ENCODE results near the gene UBE3B.

Gene UBE3B

GRCh38 chr12:109579639-109580038 is 102.2 kb downstream of the UBE3B start:
- DNase-seq, result no peak
- no peak overlapping the region for H2AFZ ChIP-seq (ENCODE audit: insufficient read depth, low read length, poor library complexity)
- no peaks in the 10 kb centered on the region for H3K27me3 ChIP-seq (ENCODE audit: insufficient read depth, low read length)
- WGBS (ENCODE audit: extremely low coverage, insufficient coverage, insufficient read length), result no CpG with 5 or more reads among the region's 7 CpGs
- no peaks in the 10 kb centered on the region for H3K79me1 ChIP-seq (ENCODE audit: low read length)
- no peak overlapping the region for H3K27ac ChIP-seq (ENCODE audit: low read depth, low read length)
- H2BK120ac ChIP-seq (ENCODE audit: insufficient read depth, low read length, poor library complexity), result no peak overlapping the region
- H3K18ac ChIP-seq (ENCODE audit: low read length), result no peak overlapping the region
- peaks cover 1% of the 10 kb centered on the region for H3K79me2 ChIP-seq (ENCODE audit: control insufficient read depth, insufficient read depth, low read length, poor library complexity)
- H4K8ac ChIP-seq (ENCODE audit: low read depth, low read length), result no peak overlapping the region
- no peak overlapping the region for H3K4ac ChIP-seq (ENCODE audit: low read depth, low read length)
- no peak overlapping the region for H2BK5ac ChIP-seq (ENCODE audit: low read depth, low read length, poor library complexity)
- H3K4me1 ChIP-seq (ENCODE audit: control insufficient read depth in 1 of 2, insufficient read depth in 2 of 2, low read length in 2 of 2), result peaks cover 5 to 6% of the 10 kb centered on the region in 2 experiments
- H3K14ac ChIP-seq (ENCODE audit: low read length), result no peak overlapping the region
- H2BK12ac ChIP-seq (ENCODE audit: low read length), result no peak overlapping the region
- no peak overlapping the region for H3K4me3 ChIP-seq (ENCODE audit: low read depth, low read length)
- no peaks in the 10 kb centered on the region for H3K9me3 ChIP-seq (ENCODE audit: insufficient read depth, low read depth, low read length)
- H4K12ac ChIP-seq (ENCODE audit: low read depth, low read length), result no peak overlapping the region
- no peak overlapping the region for H3K23ac ChIP-seq (ENCODE audit: low read length)
- peaks cover 53 to 64% of the 10 kb centered on the region in 2 experiments for H3K36me3 ChIP-seq (ENCODE audit: control insufficient read depth in 1 of 2, insufficient read depth in 2 of 2, low read length in 2 of 2)
- no peak overlapping the region for H2AK5ac ChIP-seq (ENCODE audit: low read length)
- H3K9ac ChIP-seq (ENCODE audit: low read length), result no peak overlapping the region
- no peak overlapping the region for H4K91ac ChIP-seq (ENCODE audit: low read depth, low read length)
- no peak overlapping the region for H3K4me2 ChIP-seq (ENCODE audit: low read length)

GRCh38 chr12:109580272-109580671 is 102.8 kb downstream of the UBE3B start:
- no peak overlapping the region for H4K91ac ChIP-seq (ENCODE audit: low read depth, low read length)
- H2AK5ac ChIP-seq (ENCODE audit: low read length), result no peak overlapping the region
- no peak overlapping the region for H2BK12ac ChIP-seq (ENCODE audit: low read length)
- H3K9me3 ChIP-seq (ENCODE audit: insufficient read depth, low read depth, low read length), result no peaks in the 10 kb centered on the region
- no peak overlapping the region for H2BK5ac ChIP-seq (ENCODE audit: low read depth, low read length, poor library complexity)
- no peak overlapping the region for H4K8ac ChIP-seq (ENCODE audit: low read depth, low read length)
- H3K4me3 ChIP-seq (ENCODE audit: low read depth, low read length), result no peak overlapping the region
- H3K79me1 ChIP-seq (ENCODE audit: low read length), result no peaks in the 10 kb centered on the region
- no peak overlapping the region for H3K4me2 ChIP-seq (ENCODE audit: low read length)
- no peak overlapping the region for H4K12ac ChIP-seq (ENCODE audit: low read depth, low read length)
- no peak overlapping the region for H3K14ac ChIP-seq (ENCODE audit: low read length)
- no peaks in the 10 kb centered on the region for H3K27me3 ChIP-seq (ENCODE audit: insufficient read depth, low read length)
- peaks cover 3 to 4% of the 10 kb centered on the region in 2 experiments for H3K4me1 ChIP-seq (ENCODE audit: control insufficient read depth in 1 of 2, insufficient read depth in 2 of 2, low read length in 2 of 2)
- no peak for DNase-seq
- H3K18ac ChIP-seq (ENCODE audit: low read length), result no peak overlapping the region
- no peak overlapping the region for H3K23ac ChIP-seq (ENCODE audit: low read length)
- peaks cover 57 to 71% of the 10 kb centered on the region in 2 experiments for H3K36me3 ChIP-seq (ENCODE audit: control insufficient read depth in 1 of 2, insufficient read depth in 2 of 2, low read length in 2 of 2)
- no CpG with 5 or more reads among the region's 8 CpGs for WGBS (ENCODE audit: extremely low coverage, insufficient coverage, insufficient read length)
- no peak overlapping the region for H2BK120ac ChIP-seq (ENCODE audit: insufficient read depth, low read length, poor library complexity)
- H3K27ac ChIP-seq (ENCODE audit: low read depth, low read length), result no peak overlapping the region
- no peaks in the 10 kb centered on the region for H3K79me2 ChIP-seq (ENCODE audit: control insufficient read depth, insufficient read depth, low read length, poor library complexity)
- no peak overlapping the region for H3K4ac ChIP-seq (ENCODE audit: low read depth, low read length)
- no peak overlapping the region for H3K9ac ChIP-seq (ENCODE audit: low read length)
- H2AFZ ChIP-seq (ENCODE audit: insufficient read depth, low read length, poor library complexity), result no peak overlapping the region

- H3K79me2 ChIP-seq (ENCODE audit: control insufficient read depth, insufficient read depth, low read length, poor library complexity), result no peaks in the 10 kb centered on the region
- no peaks in the 10 kb centered on the region for H3K27me3 ChIP-seq (ENCODE audit: insufficient read depth, low read length)
- no peak overlapping the region for H4K12ac ChIP-seq (ENCODE audit: low read depth, low read length)
- H3K14ac ChIP-seq (ENCODE audit: low read length), result no peak overlapping the region
- no peak overlapping the region for H4K91ac ChIP-seq (ENCODE audit: low read depth, low read length)
- H3K4me1 ChIP-seq (ENCODE audit: control insufficient read depth in 1 of 2, insufficient read depth in 2 of 2, low read length in 2 of 2), result peaks cover 3 to 4% of the 10 kb centered on the region in 2 experiments
- H3K9ac ChIP-seq (ENCODE audit: low read length), result no peak overlapping the region
- H3K9me3 ChIP-seq (ENCODE audit: insufficient read depth, low read depth, low read length), result no peaks in the 10 kb centered on the region
- no peak overlapping the region for H3K18ac ChIP-seq (ENCODE audit: low read length)
- H4K8ac ChIP-seq (ENCODE audit: low read depth, low read length), result peak overlapping the region; percentile 46
- H3K23ac ChIP-seq (ENCODE audit: low read length), result no peak overlapping the region
- H2BK120ac ChIP-seq (ENCODE audit: insufficient read depth, low read length, poor library complexity), result no peak overlapping the region
- no peak overlapping the region for H2AFZ ChIP-seq (ENCODE audit: insufficient read depth, low read length, poor library complexity)
- no peak overlapping the region for H3K4me3 ChIP-seq (ENCODE audit: low read depth, low read length)
- no peak overlapping the region for H3K4ac ChIP-seq (ENCODE audit: low read depth, low read length)
- H2BK12ac ChIP-seq (ENCODE audit: low read length), result peak overlapping the region; percentile 42
- H3K27ac ChIP-seq (ENCODE audit: low read depth, low read length), result no peak overlapping the region
- DNase-seq, result no peak
- WGBS (ENCODE audit: extremely low coverage, insufficient coverage, insufficient read length), result no CpG with 5 or more reads among the region's 13 CpGs
- no peak overlapping the region for H3K4me2 ChIP-seq (ENCODE audit: low read length)
- peaks cover 57 to 70% of the 10 kb centered on the region in 2 experiments for H3K36me3 ChIP-seq (ENCODE audit: control insufficient read depth in 1 of 2, insufficient read depth in 2 of 2, low read length in 2 of 2)
- no peaks in the 10 kb centered on the region for H3K79me1 ChIP-seq (ENCODE audit: low read length)
- no peak overlapping the region for H2AK5ac ChIP-seq (ENCODE audit: low read length)
- no peak overlapping the region for H2BK5ac ChIP-seq (ENCODE audit: low read depth, low read length, poor library complexity)
Observed at GRCh38 chr12:109580684-109581333, 103.4 kb downstream of the UBE3B start.

- Histone ChIP-seq H3K18ac (ENCODE audit: low read length) (peak overlapping the region; percentile 21), H3K9ac (ENCODE audit: low read length) (no peak overlapping the region), H3K23ac (ENCODE audit: low read length) (no peak overlapping the region), H3K79me2 (ENCODE audit: control insufficient read depth, insufficient read depth, low read length, poor library complexity) (no peaks in the 10 kb centered on the region), H3K4ac (ENCODE audit: low read depth, low read length) (peak overlapping the region; percentile 11), H4K12ac (ENCODE audit: low read depth, low read length) (no peak overlapping the region), H3K14ac (ENCODE audit: low read length) (no peak overlapping the region), H4K91ac (ENCODE audit: low read depth, low read length) (peak overlapping the region; percentile 31), H2BK5ac (ENCODE audit: low read depth, low read length, poor library complexity) (no peak overlapping the region), H3K4me2 (ENCODE audit: low read length) (no peak overlapping the region), H3K79me1 (ENCODE audit: low read length) (no peaks in the 10 kb centered on the region), H3K27ac (ENCODE audit: low read depth, low read length) (no peak overlapping the region), H2BK120ac (ENCODE audit: insufficient read depth, low read length, poor library complexity) (peak overlapping the region; percentile 18), H3K36me3 (ENCODE audit: control insufficient read depth in 1 of 2, insufficient read depth in 2 of 2, low read length in 2 of 2) (peaks cover 59 to 71% of the 10 kb centered on the region in 2 experiments), H2AK5ac (ENCODE audit: low read length) (peak overlapping the region; percentile 28), H2AFZ (ENCODE audit: insufficient read depth, low read length, poor library complexity) (peak overlapping the region; percentile 9), H3K27me3 (ENCODE audit: insufficient read depth, low read length) (no peaks in the 10 kb centered on the region), H3K9me3 (ENCODE audit: insufficient read depth, low read depth, low read length) (no peaks in the 10 kb centered on the region), H3K4me3 (ENCODE audit: low read depth, low read length) (no peak overlapping the region), H3K4me1 (ENCODE audit: control insufficient read depth in 1 of 2, insufficient read depth in 2 of 2, low read length in 2 of 2) (peaks cover 3 to 4% of the 10 kb centered on the region in 2 experiments), H2BK12ac (ENCODE audit: low read length) (peak overlapping the region; percentile 42), H4K8ac (ENCODE audit: low read depth, low read length) (peak overlapping the region; percentile 46)
- WGBS (ENCODE audit: extremely low coverage, insufficient coverage, insufficient read length), result no CpG with 5 or more reads among the region's 18 CpGs
- DNase-seq, result no peak
Observed at GRCh38 chr12:109581334-109581691, 103.9 kb downstream of the UBE3B start.

Data from trophoblast cell (in vitro differentiated cells and primary cell).